Mucosa of gallbladder (tissue), 1 donor: Measurements from ENCODE around the gene ERLIN1. TPM values are rescaled to one million over a fixed set of nuclear protein-coding genes. Genes with fewer than 3 reads are reported as not detected.
"Not testable (repeated sequence)": the region's sequence is repeated elsewhere in the genome, so short reads cannot be mapped to it uniquely, and the experiment has no call there.

Experiments
- DNase-seq: peaks from one replicate; pipeline ENCODE4 v3.0.0-alpha.2; 2020; ENCODE audit warnings: low spot score
- total RNA-seq: library from RNA; stranded (reverse); gene quantifications from one replicate; pipeline ENCODE4 v1.2.1, GENCODE V29; 2021
- donor health status: DM: no; HTN: no; CAD: no.

The ERLIN1 gene
- total RNA-seq, 1 donor from 2014 or later = 15.0 TPM

DNA sequence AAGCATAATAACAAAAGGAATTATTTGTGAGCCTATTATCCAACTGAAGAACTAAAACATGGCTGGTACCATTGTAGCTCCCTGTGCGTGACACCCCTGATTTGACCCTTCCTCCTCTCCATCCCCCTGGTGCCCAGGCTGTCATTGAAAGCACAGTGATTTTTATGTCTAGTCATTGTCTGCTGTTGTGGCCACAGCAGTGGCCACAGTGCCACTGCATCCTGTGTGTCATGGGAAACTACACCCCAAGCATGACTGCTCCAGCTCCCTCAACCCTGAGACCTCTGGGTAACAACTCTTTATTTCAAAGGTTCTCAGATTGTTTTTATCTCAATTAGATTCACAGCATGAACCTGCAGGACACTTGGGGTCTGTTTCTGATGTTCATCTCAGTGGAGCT, 52.0 kb downstream of the ERLIN1 start:
- DNase-seq = no peak

DNA sequence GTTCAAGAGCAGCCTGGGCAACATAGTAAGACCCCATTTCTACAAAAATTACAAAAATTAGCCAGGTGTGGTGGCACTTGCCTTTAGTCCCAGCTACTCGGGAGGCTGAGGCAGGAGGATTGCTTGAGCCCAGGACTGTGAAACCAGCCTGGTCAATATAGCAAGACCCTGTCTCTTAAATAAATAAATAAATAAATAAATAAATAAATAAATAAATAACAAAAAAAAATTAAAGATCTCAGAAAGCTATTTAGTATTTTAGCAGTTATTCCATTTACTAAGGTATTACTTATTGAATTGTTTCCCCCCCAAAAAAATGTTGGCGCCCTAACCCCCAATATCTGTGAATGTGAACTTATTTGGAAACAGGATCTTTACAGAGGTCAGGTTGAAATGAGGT, 53.4 kb downstream of the ERLIN1 start:
- DNase-seq = no peak

DNA sequence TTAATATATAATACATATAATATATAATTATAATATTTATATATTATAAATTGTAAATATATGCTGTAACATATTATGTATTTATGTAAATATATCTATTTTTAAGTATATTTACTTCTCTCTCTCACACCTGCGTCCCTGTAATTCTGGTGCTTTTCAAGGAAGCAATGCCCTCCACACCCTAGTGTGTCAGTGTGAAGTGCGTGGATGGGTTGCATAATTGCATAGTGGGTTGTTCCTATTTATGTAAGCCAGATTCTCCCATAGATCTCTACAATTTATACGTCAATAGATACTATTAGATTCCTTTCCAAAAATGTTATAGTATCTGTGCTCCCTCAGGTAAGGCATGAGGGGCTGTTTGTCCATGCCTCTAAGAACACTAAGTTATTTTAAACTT, 54.3 kb downstream of the ERLIN1 start:
- DNase-seq = no peak

DNA sequence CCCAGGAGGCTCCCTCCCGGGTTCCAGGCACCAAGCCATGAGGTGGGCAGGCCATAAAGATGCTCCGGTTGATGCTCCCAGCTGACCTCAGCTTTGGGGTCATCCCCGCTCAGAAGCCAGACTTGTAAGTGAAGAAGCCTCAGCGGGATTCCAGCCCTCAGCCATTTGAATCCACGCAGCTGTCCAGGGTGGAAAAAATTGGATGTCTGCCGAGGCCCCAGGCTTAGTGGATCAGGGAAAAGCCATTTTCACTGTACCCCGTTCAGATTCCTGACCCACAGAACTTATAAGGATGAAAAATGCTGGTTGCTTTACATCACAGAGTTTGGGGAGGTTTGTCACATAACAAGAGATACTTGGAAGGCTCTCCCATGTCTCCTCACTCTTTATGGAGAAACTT, 55.0 kb downstream of the ERLIN1 start:
- DNase-seq = no peak

DNA sequence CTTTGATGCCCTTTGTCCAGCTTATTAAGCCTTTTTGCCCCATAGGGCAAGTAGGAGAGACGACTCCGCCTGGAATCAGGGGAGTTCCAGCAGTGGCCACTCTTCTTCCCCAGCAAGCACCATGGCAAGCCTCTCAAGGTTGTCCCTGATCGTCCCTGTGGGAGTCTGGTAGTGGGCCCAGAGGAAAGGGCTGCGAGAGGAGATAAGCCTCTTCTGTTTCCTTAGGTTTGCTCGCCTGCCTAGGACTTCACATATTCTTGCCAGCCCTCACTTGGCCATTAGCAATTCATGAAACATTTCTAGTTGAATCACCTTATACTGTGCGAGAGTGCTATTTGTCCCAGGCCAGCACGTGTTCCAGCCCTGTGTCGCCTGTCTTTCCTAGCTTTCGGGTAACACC, 56.4 kb downstream of the ERLIN1 start:
- DNase-seq = no peak

DNA sequence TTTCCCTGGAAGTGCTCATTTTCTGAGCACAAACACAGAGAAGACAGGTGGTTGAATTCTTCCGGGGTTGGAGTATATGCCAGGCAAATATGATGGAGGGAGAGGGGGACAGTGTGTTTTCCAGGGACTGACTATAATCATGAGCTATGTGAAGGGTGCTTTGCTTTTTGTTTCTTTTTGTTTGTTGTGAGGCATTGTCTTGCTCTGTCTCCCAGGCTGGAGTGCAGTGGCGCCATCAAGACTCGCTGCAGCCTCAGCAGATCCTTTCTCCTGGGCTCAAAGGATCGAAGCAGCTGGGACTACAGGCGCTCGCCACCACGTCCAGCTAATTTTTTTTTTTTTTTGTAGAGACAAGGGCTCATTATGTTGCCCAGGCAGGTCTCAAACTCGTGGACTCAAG, 56.9 kb downstream of the ERLIN1 start:
- DNase-seq = no peak

DNA sequence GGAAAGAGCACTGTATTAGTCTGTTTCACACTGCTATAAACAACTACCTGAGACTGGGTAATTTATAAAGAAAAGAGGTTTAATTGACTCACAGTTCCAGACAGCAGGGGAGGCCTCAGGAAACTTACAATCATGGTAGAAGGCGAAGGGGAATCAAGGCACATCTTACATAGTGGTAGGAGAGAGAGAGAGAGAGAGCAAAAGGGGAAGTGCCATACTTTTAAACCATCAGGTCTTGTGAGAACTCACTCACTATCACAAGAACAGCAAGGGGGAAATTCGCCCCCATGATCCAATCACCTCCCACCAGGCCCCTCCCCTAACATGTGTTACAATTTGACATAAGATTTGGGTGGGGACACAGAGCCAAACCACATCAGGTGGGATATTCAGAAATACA, 60.5 kb downstream of the ERLIN1 start:
- DNase-seq = not testable (repeated sequence)

DNA sequence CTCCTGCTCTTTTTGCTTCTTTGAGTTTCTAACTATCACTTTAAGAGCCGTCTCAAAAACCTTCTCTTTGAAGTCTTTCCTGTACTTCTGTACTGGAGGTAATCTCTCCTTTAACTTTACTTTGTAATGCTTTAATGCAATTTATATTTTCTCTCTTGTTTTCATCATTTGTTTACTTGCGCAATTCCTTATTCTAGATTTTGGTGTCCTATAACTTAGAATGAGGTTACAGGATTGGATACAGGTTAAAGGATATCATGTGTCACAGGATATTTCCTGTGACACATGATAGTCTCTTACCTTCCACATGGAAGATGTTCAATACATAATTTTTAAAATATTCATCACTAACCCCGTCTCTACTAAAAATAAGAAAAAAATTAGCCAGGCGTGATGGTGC, 61.7 kb downstream of the ERLIN1 start:
- no peak for DNase-seq

DNA sequence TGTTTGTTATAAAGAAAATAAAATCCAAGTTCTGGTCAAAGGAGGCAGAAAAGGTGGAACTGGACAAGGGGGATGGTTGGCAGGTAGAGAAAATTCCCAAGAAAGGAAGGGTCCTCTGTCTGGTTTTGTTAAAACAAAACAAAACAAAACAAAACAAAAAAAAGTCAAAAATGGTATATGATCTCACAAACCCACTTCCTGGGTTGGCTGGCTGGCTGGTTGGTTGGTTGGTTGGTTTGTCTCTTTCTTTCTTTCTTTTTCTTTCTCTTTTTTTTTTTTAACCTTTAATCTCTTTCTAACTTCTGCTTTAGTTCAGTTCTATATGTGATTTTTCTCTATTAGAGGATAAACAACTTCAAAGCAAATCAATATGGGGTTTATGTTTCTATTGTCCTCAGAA, 63.0 kb downstream of the ERLIN1 start:
- no peak for DNase-seq

DNA sequence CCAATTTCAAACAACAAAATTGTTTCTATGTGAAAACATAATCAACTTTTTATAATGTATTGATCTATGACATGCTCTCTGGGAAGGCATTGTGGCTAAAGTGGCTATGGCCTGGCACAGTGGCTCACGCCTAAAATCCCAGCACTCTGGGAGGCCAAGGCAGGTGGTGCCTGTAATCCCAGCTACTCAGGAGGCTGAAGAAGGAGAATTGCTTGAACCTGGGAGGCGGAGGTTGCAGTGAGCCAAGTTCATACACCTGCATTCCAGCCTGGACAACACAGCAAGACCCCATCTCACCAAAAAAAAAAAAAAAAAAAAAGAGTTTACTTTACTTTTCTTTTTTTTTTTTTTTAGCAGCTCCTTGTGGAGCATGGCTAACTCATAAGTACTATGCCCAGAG, 65.3 kb downstream of the ERLIN1 start:
- DNase-seq = no peak

DNA sequence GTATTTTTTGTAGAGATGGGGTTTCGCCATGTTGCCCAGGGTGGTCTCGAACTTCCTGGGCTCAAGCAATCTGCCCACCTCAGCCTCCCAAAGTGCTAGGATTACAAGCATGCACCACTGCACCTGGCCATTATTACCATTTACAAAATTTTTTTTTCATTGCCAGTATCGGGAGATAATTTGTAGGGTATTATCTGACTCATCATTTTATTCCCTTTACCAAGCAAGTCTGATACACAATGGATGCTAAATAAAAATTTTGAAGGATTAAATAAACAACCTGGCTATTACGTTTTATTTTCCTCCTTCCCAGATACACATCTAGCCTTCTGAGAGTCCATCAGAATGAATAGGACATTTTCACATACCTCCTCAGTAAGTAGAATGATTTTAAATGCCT, 66.1 kb downstream of the ERLIN1 start:
- no peak for DNase-seq

DNA sequence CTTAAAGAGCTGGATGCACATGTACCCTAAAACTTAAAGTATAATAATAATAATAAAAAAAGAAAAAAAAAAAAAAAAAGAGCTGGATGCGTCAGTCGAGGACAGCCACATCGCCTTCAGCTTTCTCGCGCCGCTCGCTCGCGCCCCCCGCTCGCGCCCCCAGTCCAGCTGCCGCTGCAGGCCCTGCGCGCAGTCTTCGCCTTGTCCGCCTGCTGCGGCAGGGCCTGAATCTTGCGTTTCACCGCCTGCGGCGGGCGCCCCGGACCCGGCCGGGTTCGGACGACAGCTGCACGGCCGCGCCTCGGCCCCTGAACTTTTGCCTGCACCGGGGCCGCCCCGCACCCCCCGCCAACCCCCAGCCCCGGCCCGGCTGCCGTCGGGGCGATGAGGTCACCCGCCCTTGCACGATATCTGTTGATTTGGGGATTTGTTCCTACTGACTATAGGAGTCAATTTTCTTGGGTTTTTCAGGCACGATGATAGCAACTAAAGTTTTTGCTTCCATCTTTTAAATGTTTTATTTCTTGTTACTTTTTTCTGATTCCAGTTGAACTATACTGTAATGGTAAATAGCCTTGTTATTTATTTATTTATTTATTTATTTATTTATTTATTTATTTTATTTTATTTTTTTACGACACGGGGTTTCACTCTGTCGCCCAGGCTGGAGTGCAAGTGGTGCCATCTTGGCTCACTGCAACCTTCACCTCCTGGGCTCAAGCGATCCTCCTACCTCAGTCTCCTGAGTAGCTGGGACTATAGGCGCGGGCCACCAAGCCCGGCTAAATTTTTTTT, 70.7 kb downstream of the ERLIN1 start:
- DNase-seq = no peak

DNA sequence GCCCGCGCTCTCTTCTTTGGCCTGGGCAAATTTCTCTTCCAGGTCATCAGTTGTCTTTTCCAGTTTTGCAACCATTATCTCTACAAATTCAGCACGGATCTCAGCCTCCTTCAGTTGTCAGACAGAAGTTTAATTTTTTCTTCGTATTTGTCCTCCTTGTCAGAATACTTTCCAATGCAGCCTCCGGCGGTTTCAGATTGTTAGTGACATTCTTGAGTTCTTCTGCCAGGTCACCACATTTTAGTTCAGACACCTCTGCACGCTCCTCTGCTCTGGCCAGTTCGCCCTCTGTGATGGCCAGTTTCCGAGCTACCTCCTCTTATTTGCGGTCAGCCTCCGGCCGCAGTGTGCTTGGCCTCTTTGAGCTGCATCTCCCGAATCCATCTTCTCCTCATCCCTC, 71.4 kb downstream of the ERLIN1 start:
- no peak for DNase-seq

DNA sequence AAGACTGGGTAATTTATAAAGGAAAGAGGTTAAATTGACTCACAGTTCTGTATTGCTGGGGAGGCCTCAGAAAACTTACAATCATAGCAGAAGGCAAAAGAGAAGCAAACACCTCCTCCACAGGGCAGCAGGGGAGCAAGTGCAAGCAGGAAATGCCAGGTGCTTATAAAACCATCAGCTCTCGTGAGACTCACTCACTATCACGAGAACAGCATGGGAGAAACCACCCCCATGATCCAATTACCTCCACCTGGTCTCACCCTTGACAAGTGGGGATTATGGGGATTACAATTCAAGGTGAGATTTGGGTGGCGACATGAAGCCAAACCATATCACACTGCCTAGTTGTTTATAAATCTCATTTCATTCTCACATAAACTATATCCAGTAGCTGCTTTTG, 76.2 kb downstream of the ERLIN1 start:
- DNase-seq = no peak

DNA sequence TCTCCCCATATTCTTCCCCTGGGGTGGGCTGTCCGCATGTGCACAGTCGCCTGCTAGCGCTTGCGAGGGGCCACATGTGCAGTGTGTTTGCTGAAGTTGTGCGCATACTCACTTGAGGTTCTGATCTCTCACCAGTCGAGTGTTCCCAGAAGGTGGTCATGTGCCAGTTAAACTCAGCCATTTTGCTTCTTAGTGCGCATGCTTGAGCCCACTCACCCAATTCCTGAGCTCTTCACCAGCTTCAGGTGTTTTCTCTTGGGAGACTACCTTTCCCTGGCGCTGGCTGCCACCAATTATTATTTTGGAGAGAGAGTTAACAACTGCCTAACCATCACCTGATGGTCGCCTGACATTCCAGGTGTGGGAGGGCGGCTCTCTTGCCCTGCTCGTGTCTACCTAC, 79.0 kb downstream of the ERLIN1 start:
- DNase-seq = no peak

DNA sequence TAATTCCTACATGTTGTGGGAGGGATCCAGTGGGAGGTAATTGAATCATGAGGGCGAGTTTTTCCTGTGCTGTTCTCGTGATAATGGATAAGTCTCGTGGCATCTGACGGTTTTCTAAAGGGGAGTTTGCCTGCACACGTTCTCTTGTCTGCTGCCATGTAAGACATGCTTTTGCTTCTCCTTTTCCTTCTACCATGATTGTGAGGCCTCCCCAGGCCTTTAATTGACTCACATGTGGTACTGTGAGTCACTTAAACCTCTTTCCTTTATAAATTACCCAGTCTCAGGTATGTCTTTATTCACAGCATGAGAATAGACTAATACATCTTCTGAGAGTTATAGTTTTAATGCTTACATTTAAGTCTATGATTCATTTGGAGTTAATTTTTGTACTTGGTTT, 81.5 kb downstream of the ERLIN1 start:
- DNase-seq = no peak

DNA sequence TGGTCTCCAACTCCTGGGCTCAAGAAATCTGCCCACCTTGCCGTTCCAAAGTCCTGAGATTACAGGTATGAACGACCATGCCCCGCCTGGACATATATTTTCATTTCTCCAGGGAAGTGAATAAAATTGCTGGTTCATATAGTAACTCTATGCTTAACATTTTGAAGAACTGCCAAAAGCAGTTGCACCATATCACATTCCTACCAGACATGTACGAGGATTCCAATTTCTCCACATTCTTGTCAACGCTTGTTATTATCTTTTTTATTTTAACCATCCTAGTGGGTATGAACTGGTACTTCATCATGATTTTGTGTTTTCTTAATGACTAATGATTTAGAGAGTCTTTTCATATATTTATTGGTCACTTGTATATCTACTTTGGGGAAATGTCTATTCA, 82.2 kb downstream of the ERLIN1 start:
- DNase-seq = no peak

DNA sequence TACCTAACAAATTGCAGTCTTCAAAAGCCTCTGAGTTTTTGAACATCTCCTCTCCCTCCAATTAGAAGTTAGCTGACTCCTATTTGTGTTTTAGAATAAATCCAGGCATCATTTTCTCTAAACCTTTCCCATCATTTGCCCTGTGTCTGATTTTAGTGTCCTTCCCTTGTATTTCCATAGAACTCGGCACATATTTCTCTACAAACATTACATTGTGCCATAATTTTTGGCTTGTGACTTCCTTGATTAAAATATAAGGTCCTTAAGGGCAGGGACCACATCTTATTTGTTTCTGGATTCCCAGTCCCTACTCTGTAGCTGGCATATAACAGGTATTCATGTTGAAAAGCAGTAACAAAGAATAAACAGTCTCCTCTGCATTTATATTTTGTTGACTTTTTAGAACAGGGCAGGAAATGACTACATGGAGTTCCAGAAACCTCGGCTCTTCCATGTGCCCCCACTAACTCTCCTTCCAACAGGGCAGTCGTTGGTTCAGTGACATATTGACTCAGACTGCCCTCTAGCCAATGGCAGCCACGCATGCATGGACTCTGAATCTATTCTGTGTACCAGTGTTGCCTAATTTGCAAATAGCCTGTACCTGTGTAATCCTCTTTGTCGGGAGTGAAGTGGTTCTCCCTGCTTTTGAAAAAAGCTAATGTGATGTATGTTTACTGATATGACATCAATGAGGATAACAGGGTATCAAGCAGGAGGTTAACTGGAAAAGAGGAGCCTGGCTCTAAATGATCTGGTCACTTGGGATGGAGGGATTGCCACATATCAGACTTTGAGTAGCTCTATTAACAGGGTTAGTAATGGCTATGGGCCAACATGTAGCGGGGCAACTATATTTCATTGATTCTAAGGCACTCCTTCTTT, 84.4 kb downstream of the ERLIN1 start:
- DNase-seq = peak; percentile 15

DNA sequence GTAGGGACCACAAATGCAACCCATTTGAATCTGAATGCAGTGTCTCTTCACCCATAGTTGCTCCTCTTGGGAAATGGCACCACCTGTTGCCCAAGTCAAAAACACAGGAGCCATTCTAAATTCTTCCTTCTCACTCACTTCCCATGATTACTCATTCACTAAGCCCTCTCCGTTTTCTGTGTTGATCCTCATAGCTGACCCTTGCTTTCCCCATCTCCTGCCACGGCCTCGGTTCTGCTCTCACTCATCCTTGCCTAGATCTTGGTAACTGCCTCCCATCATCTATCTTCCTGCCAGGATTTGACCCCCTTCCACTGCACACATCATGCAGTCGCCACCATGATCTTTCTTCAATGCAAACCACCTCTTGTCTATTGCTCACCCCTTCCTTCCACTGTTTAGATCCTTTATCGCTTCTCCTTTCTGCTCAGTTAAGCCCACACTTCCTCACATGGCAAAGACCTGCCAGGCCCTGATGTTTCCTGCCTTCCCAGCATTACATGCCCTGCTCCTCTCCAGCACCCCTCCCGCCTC, 85.1 kb downstream of the ERLIN1 start:
- no peak for DNase-seq
